NOMO-1 treated with dmso at 0.1 percent for 144 hours (cell line): ENCODE results near the gene TATDN3.
"Not testable (repeated sequence)": the region's sequence is repeated elsewhere in the genome, so short reads cannot be mapped to it uniquely, and the experiment has no call there.

ENCODE experiments used
- DNase-seq: peaks from one replicate; lab custom pipeline; 2025; ENCODE audit not compliant: unreplicated experiment; lab: John Stamatoyannopoulos, UW

TATDN3 gene

DNA sequence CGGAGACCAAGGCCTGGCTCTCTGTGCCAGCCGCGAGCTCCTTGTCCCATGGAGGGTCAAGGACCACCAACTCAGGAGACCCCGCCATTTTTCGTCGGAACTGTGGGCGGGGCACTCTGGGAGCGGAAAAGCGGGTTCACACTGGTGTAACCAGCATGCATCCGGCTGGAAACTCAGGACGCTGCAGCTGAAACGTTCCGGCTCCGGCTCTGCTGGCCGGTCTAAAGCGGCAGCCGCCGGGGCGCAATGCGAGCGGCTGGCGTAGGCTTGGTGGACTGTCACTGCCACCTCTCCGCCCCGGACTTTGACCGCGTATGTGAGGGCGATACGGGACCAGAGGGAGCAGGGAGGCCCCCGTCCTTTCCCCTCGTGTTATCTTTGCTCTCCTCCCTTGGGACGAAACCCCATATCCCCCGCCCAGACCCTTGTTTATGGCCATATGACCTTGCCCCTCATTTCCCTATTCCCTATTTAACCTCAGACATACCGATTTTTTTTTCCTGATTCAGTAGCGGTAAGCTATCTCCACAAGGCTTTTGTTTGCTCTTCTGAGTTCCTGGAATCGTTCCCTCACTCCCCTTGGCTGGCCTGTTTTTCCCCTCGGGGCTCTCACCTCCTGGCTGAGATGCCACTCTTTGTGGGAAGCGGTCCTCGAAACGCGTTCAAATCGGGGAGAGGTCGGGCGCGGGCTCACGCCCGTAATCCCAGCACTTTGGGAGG lies at the start of gene TATDN3, which contains the start of gene NSL1:
Gene TATDN3 (plus strand): TSS at position 219 of the 720 bp plus-strand sequence. CDS start 28 bp downstream, at position 247.
Gene NSL1 (minus strand): TSS at position 102 of the 720 bp plus-strand sequence. CDS start 14 bp downstream, at position 88.
- peak; percentile 61 for DNase-seq

DNA sequence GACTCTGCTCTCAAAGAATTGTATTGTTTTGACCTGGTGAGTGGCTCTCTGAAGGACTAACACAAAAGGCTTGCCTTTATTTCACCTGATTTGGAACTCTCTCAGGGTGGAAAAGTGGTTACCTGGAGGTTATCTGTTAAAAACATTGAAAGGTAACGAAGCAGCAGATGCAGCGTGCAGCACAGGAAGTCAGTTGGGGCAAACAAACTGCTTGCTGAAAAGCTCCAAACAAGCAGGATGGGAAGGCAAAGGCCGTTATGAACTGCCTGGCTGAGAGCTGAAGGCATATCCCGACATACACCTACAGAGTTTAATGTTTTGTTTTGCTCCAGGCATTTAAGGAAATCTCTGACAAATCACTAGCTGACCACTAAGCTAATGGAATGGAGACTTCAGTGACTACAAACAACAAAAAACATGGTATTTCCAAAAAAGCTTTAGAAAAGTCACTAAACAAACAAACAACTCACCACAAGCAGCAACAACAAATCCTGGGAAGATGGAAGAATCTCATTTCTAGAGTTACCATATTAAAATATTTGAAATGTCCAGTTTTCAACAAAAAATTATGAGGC lies 47.7 kb upstream of the TATDN3 start:
- no peak for DNase-seq

- no peak for DNase-seq
Observed at GRCh38 chr1:212745303-212745702, 46.4 kb upstream of the TATDN3 start.

DNA sequence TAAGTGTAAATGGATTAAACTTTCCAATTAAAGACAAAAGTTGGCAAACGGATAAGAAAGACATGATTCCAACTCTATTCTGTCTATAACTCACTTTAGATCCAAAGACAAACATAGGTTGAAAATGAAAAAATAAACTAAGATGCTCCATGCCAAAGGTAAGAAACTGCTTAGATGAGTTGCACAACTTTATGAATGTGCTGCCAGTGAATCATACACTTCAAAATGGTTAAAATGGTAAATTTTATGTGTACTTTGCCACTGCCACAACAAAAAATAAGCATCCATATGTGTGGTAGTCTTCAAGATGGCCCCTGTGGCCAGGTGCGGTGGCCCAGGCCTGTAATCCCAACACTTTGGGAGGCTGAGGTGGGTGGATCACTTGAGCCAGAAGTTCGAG lies 45.1 kb upstream of the TATDN3 start:
- DNase-seq, result no peak

- no peak for DNase-seq
Observed at GRCh38 chr1:212749821-212750535, 41.7 kb upstream of the TATDN3 start.

GRCh38 chr1:212752252-212752933 lies 39.3 kb upstream of the TATDN3 start:
- peak; percentile 60 for DNase-seq

GRCh38 chr1:212752934-212753497 lies 38.7 kb upstream of the TATDN3 start:
- no peak for DNase-seq

DNA sequence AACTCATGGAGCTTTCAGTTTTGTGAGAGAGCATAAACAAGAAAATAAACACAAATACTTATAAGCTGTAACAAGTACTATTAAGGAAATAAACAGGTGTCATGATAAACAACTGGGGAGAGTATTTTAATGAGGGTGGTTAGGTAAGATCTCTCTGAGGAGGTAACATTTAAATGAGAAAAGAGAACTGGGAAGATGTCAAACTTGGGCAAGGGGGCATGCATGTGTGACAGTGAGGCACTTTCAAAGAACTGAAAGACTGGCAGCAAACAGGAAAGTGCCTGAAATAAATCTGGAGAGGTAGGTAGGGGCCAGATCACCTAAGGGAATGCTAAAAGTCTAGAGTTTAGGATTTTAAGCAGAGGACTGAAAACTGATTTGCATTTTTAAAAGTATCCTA lies 37.9 kb upstream of the TATDN3 start:
- no peak for DNase-seq

DNA sequence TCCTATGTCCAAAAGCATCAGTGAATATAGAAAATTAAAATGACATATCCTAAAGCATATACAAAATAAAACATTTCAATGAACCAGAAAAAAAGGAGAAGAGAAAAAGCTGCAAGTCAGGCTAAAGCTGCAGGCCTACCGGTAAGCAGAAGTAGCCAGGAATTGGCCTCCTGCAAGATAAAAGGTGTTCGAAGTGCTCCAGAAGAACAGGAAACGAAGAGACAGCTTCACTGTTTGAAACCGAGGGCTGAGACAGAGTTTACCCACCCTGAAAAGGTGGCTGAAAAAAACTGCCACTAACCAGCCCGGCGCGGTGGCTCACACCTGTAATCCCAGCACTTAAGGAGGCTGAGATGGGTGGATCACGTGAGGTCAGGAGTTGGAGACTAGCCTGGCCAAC lies 37.5 kb upstream of the TATDN3 start:
- peak; percentile 15 for DNase-seq

DNA sequence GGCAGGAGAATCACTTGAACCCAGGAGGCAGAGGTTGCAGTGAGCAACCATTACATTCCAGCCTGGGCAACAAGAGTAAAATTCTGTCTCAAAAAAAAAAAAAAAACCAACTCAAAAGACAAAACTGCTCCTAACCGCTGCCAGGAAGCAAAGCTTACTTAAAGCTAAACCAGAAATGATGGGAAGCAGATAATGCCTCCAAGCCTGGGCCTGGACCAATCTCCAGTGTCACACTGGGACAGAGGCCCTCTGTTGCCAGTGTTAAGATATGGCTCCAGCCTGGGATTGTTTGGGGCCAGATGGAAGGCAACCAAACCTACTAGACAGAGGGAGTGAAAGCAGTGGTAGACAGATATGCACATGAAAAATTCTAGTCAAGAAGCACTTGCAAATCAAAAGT lies 37.0 kb upstream of the TATDN3 start:
- DNase-seq, result no peak

GRCh38 chr1:212759683-212760082 lies 32.0 kb upstream of the TATDN3 start:
- DNase-seq, result no peak

- DNase-seq, result no peak
Observed at GRCh38 chr1:212760126-212760823, 31.4 kb upstream of the TATDN3 start.

DNA sequence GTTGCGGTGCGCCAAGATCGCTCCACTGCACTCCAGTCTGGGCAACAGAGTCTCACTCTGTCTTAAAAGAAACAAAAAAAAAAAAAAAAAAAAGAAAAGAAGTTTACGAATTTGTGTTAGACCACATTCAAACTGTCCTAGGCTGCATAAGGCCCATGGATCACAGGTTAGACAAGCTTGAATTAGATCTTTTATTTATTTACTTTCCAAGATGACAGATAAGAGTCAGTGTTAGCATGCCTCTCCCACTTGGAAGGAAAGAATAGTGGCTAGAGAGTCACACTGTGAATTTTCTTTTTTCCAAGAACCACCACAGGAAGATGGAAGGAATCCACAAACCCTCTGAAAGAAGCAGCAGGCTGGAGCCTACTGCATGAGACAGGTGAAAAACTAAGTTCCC lies 29.5 kb upstream of the TATDN3 start:
- DNase-seq, result no peak

- DNase-seq, result no peak
Observed at GRCh38 chr1:212762839-212763238, 28.9 kb upstream of the TATDN3 start.

DNA sequence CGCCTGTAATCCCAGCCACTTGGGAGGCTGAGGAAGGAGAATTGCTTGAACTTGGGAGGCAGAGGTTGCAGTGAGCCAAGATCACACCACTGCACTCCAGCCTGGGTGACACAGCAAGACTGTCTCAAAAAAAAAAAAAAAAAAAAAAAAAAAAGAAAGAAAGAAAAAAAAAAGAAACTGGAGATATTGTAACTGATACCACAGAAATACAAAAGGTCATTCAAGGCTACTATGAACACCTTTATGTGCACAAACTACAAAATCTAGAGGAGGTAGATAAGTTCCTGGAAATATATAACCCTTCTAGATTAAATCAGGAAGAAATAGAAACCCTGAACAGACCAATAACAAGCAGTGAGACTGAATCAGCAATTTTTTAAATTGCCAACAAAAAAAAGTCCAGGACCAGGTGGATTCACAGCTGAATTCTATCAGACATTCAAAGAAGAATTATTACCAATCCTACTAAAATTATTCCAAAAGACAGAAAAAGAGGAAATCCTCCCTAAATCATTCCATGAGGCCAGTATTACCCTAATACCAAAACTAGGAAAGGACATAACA lies 26.9 kb upstream of the TATDN3 start:
- DNase-seq, result not testable (repeated sequence)

DNA sequence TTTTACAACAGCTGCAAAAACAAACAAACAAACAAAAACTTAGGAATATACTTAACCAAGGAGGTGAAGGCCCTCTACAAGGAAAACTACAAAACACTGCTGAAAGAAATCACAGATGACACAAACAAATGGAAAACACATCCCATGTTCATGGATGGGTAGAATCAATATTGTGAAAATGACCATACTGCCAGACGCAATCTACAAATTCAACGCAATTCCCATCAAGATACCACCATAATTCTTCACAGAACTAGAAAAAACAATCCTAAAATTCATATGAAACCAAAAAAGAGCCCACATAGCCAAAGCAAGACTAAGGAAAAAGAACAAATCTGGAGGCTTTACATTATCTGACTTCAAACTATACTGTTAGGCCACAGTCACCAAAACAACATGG lies 24.9 kb upstream of the TATDN3 start:
- not testable (repeated sequence) for DNase-seq

DNA sequence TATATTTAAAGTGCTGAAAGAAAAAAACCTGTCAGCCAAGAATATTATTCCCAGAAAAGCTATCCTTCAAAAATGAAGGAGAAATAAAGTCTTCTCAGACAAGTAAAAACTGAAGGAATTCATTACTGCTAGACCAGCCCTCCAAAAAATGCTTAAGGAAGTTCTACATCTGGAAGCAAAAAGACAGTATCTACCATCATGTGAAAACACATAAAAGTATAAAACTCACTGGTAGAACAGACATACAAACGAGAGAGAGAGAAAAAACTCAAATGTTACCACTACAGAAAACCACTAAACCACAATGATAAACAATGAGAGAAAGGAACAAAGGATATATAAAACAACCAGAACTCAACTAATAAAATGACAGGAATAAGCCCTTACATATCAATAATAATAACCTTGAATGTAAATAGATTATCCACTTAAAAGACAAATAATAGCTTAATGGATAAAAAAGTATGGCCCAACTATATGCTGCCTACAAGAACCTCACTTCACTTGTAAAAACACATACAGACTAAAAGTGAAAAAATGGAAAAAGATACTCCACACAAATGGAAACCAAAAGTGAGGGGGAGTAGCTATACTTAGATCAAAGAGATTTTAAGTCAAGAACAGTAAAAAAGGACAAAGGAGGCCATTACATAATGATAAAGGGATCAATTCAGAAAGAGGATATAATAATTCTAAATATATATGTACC lies 22.1 kb upstream of the TATDN3 start:
- DNase-seq, result no peak

DNA sequence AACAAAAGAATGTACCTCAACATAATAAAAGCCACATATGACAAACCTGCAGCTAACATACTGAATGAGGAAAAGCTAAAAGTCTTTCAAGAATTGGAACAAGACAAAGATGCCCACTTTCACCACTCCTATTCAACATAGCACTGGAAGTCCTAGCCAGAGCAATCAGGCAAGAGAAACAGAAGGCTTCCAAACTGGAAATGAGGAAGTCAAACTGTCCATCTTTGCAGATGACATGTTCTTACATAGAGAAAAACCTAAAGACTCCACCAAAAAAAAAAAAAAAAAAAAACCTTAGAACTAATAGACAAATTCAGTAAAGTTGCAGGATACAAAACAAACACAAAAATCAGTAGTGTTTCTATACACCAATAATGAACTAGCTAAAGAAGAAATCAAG lies 20.4 kb upstream of the TATDN3 start:
- DNase-seq, result no peak

DNA sequence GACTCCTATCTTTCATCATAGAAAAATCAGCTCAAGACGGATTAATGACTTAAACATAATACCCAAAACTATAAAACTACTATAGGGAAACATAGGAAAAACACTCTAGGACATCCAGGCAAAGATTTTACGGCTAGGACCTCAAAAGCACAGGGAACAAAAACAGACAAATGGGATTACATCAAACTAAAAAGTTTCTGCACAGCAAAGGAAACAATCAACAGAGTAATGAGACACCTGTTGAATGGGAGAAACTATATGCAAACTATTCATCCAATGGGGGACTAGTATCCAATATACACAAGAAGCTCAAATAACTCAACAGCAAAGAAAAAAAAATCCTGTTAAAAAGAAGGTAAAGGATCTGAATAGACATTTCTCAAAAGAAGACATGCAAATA lies 18.7 kb upstream of the TATDN3 start:
- no peak for DNase-seq

GRCh38 chr1:212774584-212774983 lies 17.1 kb upstream of the TATDN3 start:
- peak; percentile 39 for DNase-seq
